ENCODE data around the gene DNPEP.
A peak's percentile ranks its signal among the peaks of the same experiment; 100 is the strongest.

DNPEP gene

DNA sequence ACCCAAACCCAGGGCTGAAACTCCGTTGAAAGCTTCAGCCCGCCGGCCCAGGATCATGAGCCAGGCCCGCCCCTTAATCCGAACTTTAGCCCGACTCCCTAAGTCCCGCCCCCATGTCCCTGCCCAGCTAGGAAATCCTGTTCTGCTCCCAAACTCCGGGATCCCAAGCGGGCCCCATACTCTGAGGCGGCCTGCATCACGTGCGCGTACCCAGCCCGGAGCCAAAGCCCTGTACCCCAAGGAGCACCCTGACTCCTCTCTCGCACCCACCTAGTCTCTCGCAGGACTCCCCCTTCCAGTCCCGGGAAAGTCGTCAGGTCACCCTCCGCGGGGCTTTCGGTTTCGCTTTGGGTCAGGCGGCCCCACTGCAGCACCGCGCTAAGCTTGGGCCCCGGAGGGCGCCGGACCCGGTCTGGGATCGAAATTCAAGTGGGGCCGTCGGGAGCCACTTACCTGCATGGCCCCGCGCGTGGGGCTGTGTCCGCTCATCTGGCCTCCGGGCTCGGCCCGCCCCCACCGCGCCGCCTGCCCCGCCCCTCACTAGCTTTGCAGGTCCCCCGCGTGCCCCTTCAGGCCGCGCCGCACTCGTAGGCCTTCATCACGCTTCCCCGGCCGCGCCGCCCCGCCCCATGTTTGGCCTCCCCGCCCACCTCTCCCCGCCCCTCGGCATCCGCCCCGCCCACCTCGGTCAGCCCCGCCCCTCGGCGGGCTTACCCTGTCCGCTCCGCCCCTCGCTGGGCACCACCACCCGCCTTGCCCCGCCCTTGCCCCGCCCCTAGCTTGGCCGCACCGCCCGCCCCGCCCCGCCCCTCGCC lies at the start of gene DNPEP:
TSS of gene DNPEP (minus strand) at position 607 of the 815 bp plus-strand sequence. CDS start at position 489, 118 bp downstream.
- DNase-seq (ENCODE audit: low spot score): peak; percentile 91

DNA sequence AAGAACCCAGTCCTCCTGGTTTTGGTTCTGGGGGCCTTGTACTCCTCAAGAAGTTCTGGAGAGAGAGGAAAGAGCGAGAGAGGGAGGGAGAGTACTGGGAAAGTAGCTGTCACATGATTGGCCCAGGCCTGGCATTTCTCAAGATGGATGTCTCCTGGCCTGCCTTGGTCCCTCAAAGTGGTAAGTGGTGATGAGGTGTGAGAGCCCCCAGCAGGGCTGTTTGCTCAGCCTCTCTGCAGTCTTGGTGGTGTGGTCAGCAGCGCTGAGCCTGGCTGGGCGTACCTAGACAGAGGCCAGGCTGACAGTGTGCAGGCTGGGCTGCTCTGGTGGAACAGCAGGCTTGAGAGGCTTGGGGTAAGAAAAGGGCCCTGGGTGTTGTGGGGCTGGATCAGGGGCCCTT lies 49.4 kb upstream of the DNPEP start:
- DNase-seq (ENCODE audit: low spot score): no peak

- DNase-seq (ENCODE audit: low spot score): no peak
Measured at GRCh38 chr2:219436491-219436890, 48.8 kb upstream of the DNPEP start.

GRCh38 chr2:219435701-219436100 lies 48.0 kb upstream of the DNPEP start:
- no peak for DNase-seq (ENCODE audit: low spot score)

DNA sequence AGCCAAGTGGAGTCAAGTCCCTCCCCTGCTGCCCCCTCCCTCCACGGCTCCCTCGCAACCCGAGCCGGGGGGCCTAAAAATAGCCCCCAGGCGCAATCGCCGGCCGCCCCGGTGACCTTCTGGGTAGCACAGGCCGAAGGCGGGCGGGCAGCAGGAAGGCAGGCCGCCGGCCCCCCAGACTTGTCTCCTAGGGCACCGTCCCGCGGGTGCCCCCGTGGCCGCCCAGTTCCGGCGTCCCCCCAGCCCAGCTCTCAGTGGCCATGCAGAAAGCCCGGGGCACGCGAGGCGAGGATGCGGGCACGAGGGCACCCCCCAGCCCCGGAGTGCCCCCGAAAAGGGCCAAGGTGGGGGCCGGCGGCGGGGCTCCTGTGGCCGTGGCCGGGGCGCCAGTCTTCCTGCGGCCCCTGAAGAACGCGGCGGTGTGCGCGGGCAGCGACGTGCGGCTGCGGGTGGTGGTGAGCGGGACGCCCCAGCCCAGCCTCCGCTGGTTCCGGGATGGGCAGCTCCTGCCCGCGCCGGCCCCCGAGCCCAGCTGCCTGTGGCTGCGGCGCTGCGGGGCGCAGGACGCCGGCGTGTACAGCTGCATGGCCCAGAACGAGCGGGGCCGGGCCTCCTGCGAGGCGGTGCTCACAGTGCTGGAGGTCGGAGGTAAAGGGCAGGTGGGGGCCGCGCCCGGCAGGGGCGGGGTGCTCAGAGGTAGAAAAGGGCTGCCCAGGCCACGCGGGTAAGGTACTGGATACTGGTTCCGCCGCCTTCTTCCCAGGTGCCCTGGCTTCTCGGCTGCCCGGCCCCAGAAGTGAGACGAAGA lies 47.2 kb upstream of the DNPEP start, which contains the start of gene SPEG:
TSS of gene SPEG (plus strand) at position 126 of the 808 bp plus-strand sequence. CDS start at position 261, 135 bp downstream.
- DNase-seq (ENCODE audit: low spot score): no peak

DNA sequence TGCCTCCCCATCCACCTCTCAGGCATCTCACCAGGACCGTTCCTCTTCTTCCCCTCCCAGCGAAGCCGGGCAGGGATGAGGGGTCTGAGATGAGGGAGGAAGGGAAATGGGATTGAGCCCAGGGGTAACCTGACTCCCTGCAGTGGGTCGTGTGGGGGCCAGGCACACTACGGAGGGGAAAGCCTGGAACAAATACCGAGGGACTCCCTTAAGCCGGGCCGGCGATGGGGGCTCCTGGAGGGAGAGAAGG lies 46.7 kb upstream of the DNPEP start:
- DNase-seq (ENCODE audit: low spot score): no peak

DNA sequence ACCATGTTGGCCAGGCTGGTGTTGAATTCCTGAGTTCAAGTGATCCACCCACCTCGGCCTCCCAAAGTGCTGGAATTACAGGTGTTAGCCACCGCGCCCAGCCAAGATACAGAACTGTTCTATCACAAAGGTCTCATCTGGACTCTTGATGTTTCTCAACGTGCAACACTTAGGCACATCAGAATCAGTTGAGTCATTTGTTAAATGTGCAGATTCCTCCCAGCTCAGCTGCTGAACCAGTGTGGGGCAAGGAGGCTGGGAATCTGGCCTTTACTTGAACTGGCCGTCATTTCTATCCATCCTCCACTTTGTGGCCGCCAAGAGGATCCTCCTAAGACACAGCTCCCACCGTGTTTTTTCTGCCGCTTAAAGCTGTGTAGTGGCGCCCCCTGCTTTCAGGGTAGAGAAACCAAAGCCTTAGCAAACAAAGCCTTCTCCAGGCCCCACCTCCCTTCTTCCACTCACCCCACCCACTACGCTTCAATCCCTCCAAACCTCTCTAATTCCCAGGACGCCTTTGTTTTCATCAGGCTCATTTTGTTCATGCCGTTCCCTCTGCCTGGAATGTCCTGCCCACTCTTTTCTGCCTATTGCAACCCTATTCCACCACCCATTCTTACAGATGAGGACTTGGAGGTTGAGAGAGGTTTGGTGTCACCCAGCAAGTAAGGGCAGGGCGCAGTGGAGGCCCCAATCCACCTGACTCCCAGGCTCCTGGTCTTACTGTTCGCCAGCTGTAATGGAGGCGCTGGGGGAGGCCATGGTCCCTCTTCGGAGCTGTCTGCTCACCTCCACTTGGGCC lies 46.2 kb upstream of the DNPEP start:
- DNase-seq (ENCODE audit: low spot score): no peak

- DNase-seq (ENCODE audit: low spot score): no peak
Measured at GRCh38 chr2:219430633-219431615, 43.2 kb upstream of the DNPEP start.

DNA sequence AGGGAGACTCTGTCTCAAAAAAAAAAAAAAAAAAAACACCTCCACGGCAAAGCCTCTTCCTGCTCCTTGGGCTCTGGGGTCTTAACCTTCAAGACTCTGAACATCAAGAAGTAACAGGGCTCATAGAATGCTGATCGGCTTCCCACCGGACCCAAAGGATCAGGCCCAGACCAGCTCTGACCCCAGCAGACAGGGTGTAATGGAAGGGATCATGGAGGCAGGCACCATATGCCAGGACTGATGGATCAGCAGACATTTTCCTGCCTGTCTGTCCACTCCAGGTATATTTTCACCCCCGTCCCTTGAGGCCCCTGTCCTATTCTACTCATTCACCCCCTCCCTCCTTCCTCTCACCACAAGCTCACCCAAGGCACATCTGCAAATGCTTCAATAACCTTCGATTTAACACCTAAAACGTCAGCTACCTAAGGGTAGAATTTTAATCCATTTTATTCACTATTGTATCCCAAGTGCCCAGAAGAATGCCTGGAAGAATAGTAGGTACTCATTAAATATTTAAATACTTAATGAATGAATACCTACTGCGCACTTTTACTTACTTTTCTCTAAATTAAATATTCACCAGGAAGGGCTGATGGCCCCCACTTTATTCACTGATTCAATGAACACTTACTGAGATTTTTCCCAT lies 42.4 kb upstream of the DNPEP start:
- DNase-seq (ENCODE audit: low spot score): no peak

DNA sequence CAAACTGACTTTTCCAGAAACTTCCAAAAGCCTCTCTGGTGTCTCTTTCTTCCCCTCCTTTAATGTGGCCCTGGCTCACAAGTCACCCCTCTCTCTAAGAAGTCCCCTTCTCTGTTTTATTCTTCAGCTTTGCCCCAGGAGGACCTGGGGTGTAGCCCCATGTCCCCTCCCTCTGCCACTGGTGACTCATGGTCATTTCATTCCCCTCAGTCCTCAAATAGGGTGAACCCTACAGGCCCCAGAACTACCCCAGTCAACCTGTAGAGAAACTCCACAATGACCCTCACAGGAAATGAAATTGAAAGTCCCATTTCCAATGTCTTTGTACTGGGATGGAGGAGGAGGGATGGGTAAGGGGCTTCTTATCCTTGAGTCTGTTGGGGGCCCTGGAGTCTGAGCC lies 40.8 kb upstream of the DNPEP start:
- no peak for DNase-seq (ENCODE audit: low spot score)

DNA sequence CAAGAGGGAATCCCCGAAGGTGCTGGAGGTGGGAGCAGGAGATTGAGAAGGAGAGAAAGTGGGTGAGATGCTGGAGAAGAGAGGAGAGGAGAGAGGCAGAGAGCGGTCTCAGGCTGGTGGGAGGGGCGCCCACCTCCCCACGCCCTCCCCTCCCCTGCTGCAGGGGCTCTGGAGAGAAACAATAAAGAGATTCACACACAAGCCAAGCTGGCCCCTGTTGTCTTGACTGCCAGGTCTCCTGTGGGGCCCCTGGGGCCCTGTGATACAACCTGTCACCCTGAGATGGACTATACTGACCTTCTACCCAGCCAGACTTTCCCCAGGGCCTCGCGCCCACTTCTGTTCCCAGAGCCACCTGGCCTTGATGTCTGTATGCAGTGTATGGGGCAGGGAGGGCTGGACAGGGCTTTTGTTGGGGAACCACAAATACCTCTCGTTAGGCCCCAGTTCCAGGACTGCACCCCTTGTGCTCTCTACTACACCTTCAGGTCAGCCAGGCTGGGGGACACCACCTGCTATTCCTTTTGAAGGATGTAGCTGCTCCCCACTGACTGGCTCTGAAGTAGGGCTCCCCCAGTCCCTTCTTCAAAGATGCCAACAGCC lies 38.9 kb upstream of the DNPEP start:
- DNase-seq (ENCODE audit: low spot score): no peak

- no peak for DNase-seq (ENCODE audit: low spot score)
Measured at GRCh38 chr2:219426068-219426443, 38.3 kb upstream of the DNPEP start.

DNA sequence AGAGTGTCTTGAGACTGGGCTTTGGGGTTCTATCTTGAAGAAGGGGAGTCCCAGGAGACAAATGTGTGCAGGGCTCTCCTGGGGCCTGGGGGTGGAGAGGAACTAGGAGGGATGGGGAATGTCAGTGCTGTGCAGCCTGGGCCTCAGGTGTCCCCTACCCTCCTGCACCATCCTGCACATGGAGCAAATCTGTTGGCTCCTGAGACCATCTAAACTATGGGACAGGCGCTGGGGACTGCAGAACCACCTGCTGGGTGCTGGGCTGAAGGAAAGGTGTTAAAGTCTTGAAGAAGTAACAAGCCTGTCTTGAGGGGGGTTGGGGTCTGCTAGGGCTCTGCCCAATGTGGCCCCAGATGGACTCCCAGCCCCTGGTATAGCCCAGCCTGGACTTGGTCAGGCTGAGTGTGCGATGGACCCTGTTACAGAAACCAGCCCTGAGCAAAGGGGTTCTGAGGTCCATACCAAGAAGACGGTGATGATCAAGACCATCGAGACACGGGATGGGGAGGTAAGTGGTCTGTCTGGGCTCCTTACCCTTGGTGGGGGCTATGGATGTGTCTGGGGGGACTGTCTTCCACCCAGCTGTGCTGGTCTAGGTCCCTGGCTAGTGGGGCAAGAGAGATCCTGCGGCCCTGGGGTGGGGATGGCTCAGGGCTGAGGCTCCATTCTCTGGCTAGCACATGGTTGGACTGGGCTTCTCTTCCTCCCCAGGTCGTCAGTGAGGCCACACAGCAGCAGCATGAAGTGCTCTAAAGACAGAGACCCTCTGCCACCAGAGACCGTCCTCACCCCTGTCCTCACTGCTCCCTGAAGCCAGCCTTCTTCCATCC lies 37.7 kb upstream of the DNPEP start:
- DNase-seq (ENCODE audit: low spot score): no peak

DNA sequence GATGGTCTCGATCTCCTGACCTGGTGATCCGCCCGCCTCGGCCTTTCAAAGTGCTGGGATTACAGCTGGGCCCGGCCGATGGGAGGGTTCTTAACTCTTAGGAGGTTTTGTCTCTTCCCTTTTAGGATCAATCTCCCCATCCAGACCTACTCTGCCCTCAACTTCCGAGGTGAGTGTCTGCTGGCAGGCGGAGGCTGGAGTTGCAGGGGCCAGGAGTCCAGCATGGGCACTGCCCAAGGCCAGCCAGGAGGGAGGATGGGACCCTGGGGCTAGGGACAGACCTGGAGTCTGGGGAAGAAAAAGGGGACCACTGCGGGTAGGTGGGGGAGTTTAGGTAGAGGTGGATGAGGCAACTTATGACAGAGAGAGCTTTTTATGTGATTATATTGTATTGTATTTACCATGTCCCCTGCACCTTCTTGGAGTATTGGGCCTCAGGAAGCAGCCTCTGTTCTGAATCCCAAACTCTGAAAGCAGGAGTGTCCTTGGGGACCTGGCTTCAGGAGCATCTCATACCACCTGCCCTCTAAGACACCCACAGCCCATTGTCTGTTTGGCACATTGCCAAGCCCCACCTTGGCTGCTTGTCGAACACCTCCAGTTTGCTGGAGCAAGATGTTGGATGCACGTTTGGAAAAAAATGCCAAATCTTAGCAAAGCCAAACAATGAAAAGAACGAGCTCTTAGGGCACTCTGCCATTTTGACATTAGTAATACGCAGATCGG lies 36.1 kb upstream of the DNPEP start:
- no peak for DNase-seq (ENCODE audit: low spot score)

DNA sequence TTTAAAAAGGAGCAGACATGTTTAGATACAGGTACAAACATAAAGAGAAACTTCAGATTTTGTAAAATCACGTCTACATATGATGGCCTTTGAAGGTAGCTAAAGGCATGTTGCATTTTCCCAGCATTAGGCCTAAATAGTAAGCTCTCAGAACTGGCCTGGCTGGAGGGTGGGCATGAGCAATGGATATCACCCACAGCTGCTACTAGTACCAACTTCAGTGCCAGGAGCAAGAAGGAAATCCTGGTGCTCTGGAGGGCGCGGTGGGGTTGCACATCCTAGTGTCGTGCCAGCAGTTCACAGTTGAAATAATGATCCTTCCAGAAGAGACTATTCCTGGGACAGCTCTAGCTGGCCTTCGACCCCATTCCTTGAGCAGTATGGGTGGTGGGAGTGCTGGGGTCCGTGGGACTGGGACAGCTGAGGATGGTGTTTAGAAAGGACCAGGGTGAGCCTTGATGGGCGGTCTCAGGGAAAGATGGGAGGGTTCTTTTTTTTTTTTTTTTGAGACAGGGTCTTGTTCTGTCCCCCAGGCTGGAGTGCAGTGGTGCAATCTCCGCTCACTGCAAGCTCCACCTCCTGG lies 35.3 kb upstream of the DNPEP start:
- DNase-seq (ENCODE audit: low spot score): no peak

- no peak for DNase-seq (ENCODE audit: low spot score)
Measured at GRCh38 chr2:219421323-219421722, 33.6 kb upstream of the DNPEP start.

GRCh38 chr2:219420687-219421086 lies 33.0 kb upstream of the DNPEP start:
- DNase-seq (ENCODE audit: low spot score): no peak

Data from LoVo (cell line).